HepG2 (cell line): ENCODE results near the gene MALT1. TPM values are rescaled to one million over a fixed set of nuclear protein-coding genes. Genes with fewer than 3 reads are reported as not detected.
"Not testable (repeated sequence)": the region's sequence is repeated elsewhere in the genome, so short reads cannot be mapped to it uniquely, and the experiment has no call there.

ENCODE experiments used
- ATAC-seq: fragments of 200-7000 bp; cut with Tn5 transposase; 3 replicates; pipeline ENCODE4 v1.9.1; 2020; ENCODE audit warnings: mild to moderate bottlenecking, moderate library complexity
- BruUV-seq: library from RNA; stranded (reverse); fragments of 400-500 nt; replicated peaks from 2 replicates; lab custom pipeline; 2021; lab: Mats Ljungman, UMichigan
- CTCF ChIA-PET: fragments of 300-600 bp; formaldehyde crosslinking; extraction: SDS; loops from one replicate; lab custom pipeline; 2021; ENCODE audit warnings: low total read pairs, inconsistent platforms, low intra/inter-chr PET ratio; lab: Yijun Ruan, JAX
- POLR2A ChIA-PET: fragments of 350-600 bp; sonication (Branson Sonifier 250); formaldehyde crosslinking; loops from one replicate; lab custom pipeline; 2020; ENCODE audit warnings: antibody characterized with exemption, inconsistent platforms; lab: Yijun Ruan, JAX
- DNase-seq: peaks from one replicate; pipeline ENCODE4 v3.0.0-alpha.2; 2015; ENCODE audit warnings: low spot score
- FAIRE-seq: peaks from 3 replicates; lab custom pipeline; 2011; peaks lifted over from hg19 to GRCh38; lab: Jason Lieb, UNC
- H2AFZ ChIP-seq: one replicate; pipeline ENCODE4 v1.6.1; 2011; ENCODE audit warnings: low read length, inconsistent platforms
- H3K27ac ChIP-seq: fragments of 300-600 bp; 3 replicates; pipeline ENCODE4 v1.8.0; 2011; ENCODE audit warnings: mixed run types, mild to moderate bottlenecking, mixed read lengths, low read length, inconsistent platforms; ENCODE audit not compliant: insufficient read depth; ENCODE audit errors: extremely low read length
- H3K27me3 ChIP-seq, 2 experiments: fragments of 200-600 bp in 1 of 2; 2 replicates in 1 of 2; 3 replicates in 1 of 2; pipeline versions ENCODE4 v1.6.0 to v1.8.0; 2011; ENCODE audit warnings: low read length in 2 of 2, mild to moderate bottlenecking in 2 of 2, moderate library complexity in 2 of 2, inconsistent platforms in 1 of 2; ENCODE audit not compliant: insufficient read depth in 2 of 2, control insufficient read depth in 1 of 2
- H3K36me3 ChIP-seq, 2 experiments: fragments of 200-600 bp in 1 of 2; replicated peaks in 1 of 2; 2 replicates in 1 of 2; 3 replicates in 1 of 2; pipeline versions ENCODE4 v1.5.1 to v1.8.0; 2011; ENCODE audit warnings: low read length in 2 of 2, inconsistent platforms in 1 of 2; ENCODE audit not compliant: insufficient read depth in 2 of 2, control insufficient read depth in 1 of 2
- H3K4me1 ChIP-seq: 2 replicates; pipeline ENCODE4 v1.5.1; 2012; ENCODE audit warnings: low read length, inconsistent platforms; ENCODE audit not compliant: insufficient read depth
- H3K4me2 ChIP-seq: 2 replicates; pipeline ENCODE4 v1.6.0; 2011; ENCODE audit warnings: low read depth, low read length, inconsistent platforms
- H3K4me3 ChIP-seq, 3 experiments: fragments of 200-600 bp in 1 of 3; sonication (generic), shearing (Covaris generic) in 1 of 3; replicated peaks in 1 of 3; 2 replicates each; pipeline ENCODE4 v1.5.1; 2011 to 2016; ENCODE audit warnings: low read length in 3 of 3, inconsistent platforms in 2 of 3, low read depth in 2 of 3, mild to moderate bottlenecking in 2 of 3, control low read depth in 1 of 3, mixed read lengths in 1 of 3; ENCODE audit not compliant: insufficient read depth in 1 of 3
- H3K79me2 ChIP-seq: one replicate; pipeline ENCODE4 v1.6.1; 2011; ENCODE audit warnings: low read length, inconsistent platforms; ENCODE audit not compliant: insufficient read depth
- H3K9ac ChIP-seq: 2 replicates; pipeline ENCODE4 v1.6.0; 2011; ENCODE audit warnings: mild to moderate bottlenecking, low read depth, low read length, inconsistent platforms; ENCODE audit not compliant: insufficient read depth
- H3K9me3 ChIP-seq: 2 replicates; pipeline ENCODE4 v1.5.1; 2012; ENCODE audit warnings: mild to moderate bottlenecking, low read length
- H4K20me1 ChIP-seq: 2 replicates; pipeline ENCODE4 v1.6.0; 2011; ENCODE audit warnings: inconsistent platforms, mild to moderate bottlenecking, low read length, moderate library complexity; ENCODE audit not compliant: insufficient read depth
- CEBPG ChIP-seq: IDR thresholded peaks from 2 replicates; pipeline ENCODE4 v1.6.1; 2016
- ELF3 ChIP-seq: IDR thresholded peaks from 2 replicates; pipeline ENCODE4 v1.6.1; 2016; ENCODE audit warnings: missing genetic modification reagents, missing compliant biosample characterization
- MAZ ChIP-seq, 2 experiments: sonication (generic) in 1 of 2; formaldehyde crosslinking in 1 of 2; IDR thresholded peaks; 2 replicates each; pipeline versions ENCODE4 v1.5.0 to v1.6.1; 2012 to 2020; ENCODE audit warnings: low read depth in 2 of 2, mild to moderate bottlenecking in 2 of 2, borderline replicate concordance in 1 of 2, improper control_type of control experiment in 1 of 2, low read length in 1 of 2, missing genetic modification reagents in 1 of 2, moderate library complexity in 1 of 2
- NFYC ChIP-seq: IDR thresholded peaks from 2 replicates; pipeline ENCODE4 v1.6.1; 2016; ENCODE audit warnings: missing genetic modification reagents, missing compliant biosample characterization
- TGIF2 ChIP-seq: IDR thresholded peaks from 2 replicates; pipeline ENCODE4 v1.6.1; 2016; ENCODE audit warnings: control low read depth, missing compliant biosample characterization
- THAP11 ChIP-seq: IDR thresholded peaks from 2 replicates; pipeline ENCODE4 v1.6.1; 2016; ENCODE audit warnings: missing biosample characterization, missing genetic modification reagents
- ZBTB3 ChIP-seq: sonication (generic); formaldehyde crosslinking; IDR thresholded peaks from 2 replicates; pipeline ENCODE4 v1.4.0; 2020; ENCODE audit warnings: low read depth, mild to moderate bottlenecking, moderate library complexity, missing genetic modification reagents, borderline replicate concordance
- ZNF101 ChIP-seq: sonication (generic); formaldehyde crosslinking; IDR thresholded peaks from 2 replicates; pipeline ENCODE4 v1.4.0; 2020; ENCODE audit warnings: mild to moderate bottlenecking, low read depth, missing genetic modification reagents, borderline replicate concordance
- ZNF253 ChIP-seq: sonication (generic); formaldehyde crosslinking; IDR thresholded peaks from 2 replicates; pipeline ENCODE4 v1.8.0; 2022; ENCODE audit warnings: mild to moderate bottlenecking, missing genetic modification reagents, borderline replicate concordance
- ZNF331 ChIP-seq: sonication (generic); formaldehyde crosslinking; IDR thresholded peaks from 2 replicates; pipeline ENCODE4 v1.4.0; 2020; ENCODE audit warnings: missing genetic modification reagents
- ZNF567 ChIP-seq: sonication (generic); formaldehyde crosslinking; IDR thresholded peaks from 2 replicates; pipeline ENCODE4 v1.8.1; 2023; ENCODE audit warnings: mild to moderate bottlenecking, missing genetic modification reagents, borderline replicate concordance
- WGBS: methylation state at CpG from one replicate; pipeline ENCODE4 v1.1.6; 2017; ENCODE audit warnings: low lambda C conversion rate; 5-methylcytosine and 5-hydroxymethylcytosine counted together
- in situ Hi-C: cut with HindIII; loops from 2 replicates; pipeline ENCODE4 v1.10.0; 2017; ENCODE audit warnings: low pct_unique_long_range_greater_than_20kb; ENCODE audit not compliant: extremely low pct_ligation_motif_present
- intact Hi-C: fragments of 100-400 bp; cut with micrococcal nuclease; formaldehyde crosslinking; loops from one replicate; pipeline ENCODE4 v1.10.0; 2022; ENCODE audit not compliant: unreplicated experiment
- polyA plus RNA-seq, 8 experiments: library from polyadenylated mRNA; depleted of rRNA in 3 of 8; stranded (reverse) in 7 of 8; unstranded in 1 of 8; fragments of >200 nt; fragmentation: Illumina TruSeq in 4 of 8; extraction: Trizol in 4 of 8; gene quantifications; 2 replicates each; pipeline versions ENCODE4 v1.2.1 to v1.2.3, GENCODE V29; 2011 to 2016; ENCODE audit warnings: low read depth in 4 of 8, missing spikeins in 1 of 8, mixed read lengths in 1 of 8; ENCODE audit not compliant: insufficient read depth in 1 of 8
- total RNA-seq, 5 experiments: library from RNA; depleted of rRNA; stranded (reverse); fragments of >200 nt; fragmentation: Illumina TruSeq; extraction: Trizol; gene quantifications; 2 replicates each; pipeline ENCODE4 v1.2.3, GENCODE V29; 2016; ENCODE audit warnings: low read depth in 1 of 5

Gene MALT1
- total and polyA plus RNA-seq, 2 of the 13 experiments (the other 11 are each of a cell fraction or from before 2014, with no cell fraction given): 43.9 to 89.0 TPM

DNA sequence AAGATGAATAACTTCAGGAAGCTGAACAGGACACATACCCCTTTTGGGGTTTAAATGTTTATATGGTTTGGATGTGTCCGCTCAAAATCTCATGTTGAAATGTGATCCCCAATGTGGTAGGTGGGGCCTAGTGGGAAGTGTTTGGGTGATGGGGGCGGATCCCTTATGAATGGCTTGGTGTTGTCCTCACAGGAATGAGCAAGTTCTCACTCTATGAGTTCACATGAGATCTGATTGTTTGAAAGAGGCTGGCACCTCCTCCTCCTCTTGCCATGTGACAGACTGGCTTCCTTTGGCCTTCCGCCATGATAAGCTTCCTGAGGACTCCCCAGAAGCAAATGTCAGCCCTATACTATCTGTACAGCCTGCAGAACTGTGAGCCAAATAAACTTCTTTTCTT, 104.8 kb downstream of the MALT1 start:
- H3K4me1 ChIP-seq: 0 out of 2 replicates have a peak, but pooled peaks cover 5% of the 10 kb centered on the region
- H3K9me3 ChIP-seq: no peaks in the 10 kb centered on the region
- H2AFZ ChIP-seq: no peak overlapping the region
- POLR2A ChIA-PET: no interaction called here
- in situ Hi-C loops (no loop called here), intact Hi-C loops (no loop called here)
- H3K9ac ChIP-seq: no peak overlapping the region
- no peaks in the 10 kb centered on the region for H3K79me2 ChIP-seq
- peaks cover 0 to 17% of the 10 kb centered on the region in 2 experiments; a peak in 2 of 5 replicates for H3K27me3 ChIP-seq
- H3K4me2 ChIP-seq: no peak overlapping the region
- DNase-seq (no peak), ATAC-seq (no peak), FAIRE-seq (no peak)
- H3K27ac ChIP-seq: no peak overlapping the region
- no TSS peak for BruUV-seq
- no peaks in the 10 kb centered on the region for H4K20me1 ChIP-seq
- 42% methylated on average over 3 of the region's 3 CpGs for WGBS
- H3K4me3 ChIP-seq: no peak overlapping the region
- no peaks in the 10 kb centered on the region for H3K36me3 ChIP-seq
- TF ChIP-seq CEBPG (CRISPR knock-in tag) (no peak), ZNF101 (CRISPR knock-in tag) (no peak), MAZ (IDR thresholded peaks at IDR 0.05; ENCODE audit: borderline replicate concordance, low read depth, low read length) (no peak), MAZ (CRISPR knock-in tag; IDR thresholded peaks at IDR 0.05; ENCODE audit: low read depth) (no peak), ELF3 (CRISPR knock-in tag) (no peak), ZNF567 (CRISPR knock-in tag) (no peak), THAP11 (no peak), TGIF2 (no peak), NFYC (CRISPR knock-in tag) (no peak), ZBTB3 (CRISPR knock-in tag) (no peak), ZNF253 (no peak), ZNF331 (CRISPR knock-in tag) (no peak)
- CTCF ChIA-PET: no interaction called here

DNA sequence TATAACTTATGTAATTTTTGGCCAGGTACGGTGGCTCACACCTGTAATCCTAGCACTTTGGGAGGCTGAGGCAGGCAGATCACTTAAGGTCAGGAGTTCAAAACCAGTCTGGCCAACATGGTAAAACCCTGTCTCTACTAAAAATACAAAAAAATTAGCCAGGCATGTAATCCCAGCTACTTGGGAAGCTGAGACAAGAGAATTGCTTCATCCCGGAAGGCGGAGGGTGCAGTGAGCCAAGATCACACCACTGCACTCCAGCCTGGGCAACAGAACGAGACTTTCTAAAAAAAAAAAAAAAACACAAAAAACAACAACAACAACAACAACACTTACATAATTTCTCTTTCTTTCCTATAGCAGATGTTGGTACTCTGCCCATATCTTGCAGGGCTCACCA, 105.3 kb downstream of the MALT1 start:
- in situ Hi-C loops, H3K9ac ChIP-seq, CTCF ChIA-PET, intact Hi-C loops, H3K4me2 ChIP-seq, H3K27ac ChIP-seq, POLR2A ChIA-PET, H3K4me1 ChIP-seq, DNase-seq, H3K9me3 ChIP-seq, H4K20me1 ChIP-seq, ATAC-seq, H3K79me2 ChIP-seq, H3K4me3 ChIP-seq, FAIRE-seq, BruUV-seq, H3K36me3 ChIP-seq, H2AFZ ChIP-seq: not testable (repeated sequence)
- WGBS: 55% methylated on average over 4 of the region's 4 CpGs
- H3K27me3 ChIP-seq: peaks cover 0 to 17% of the 10 kb centered on the region in 2 experiments; a peak in 2 of 5 replicates
